ENCODE data around the gene TMEM232. TPM values are rescaled to one million over a fixed set of nuclear protein-coding genes. Genes with fewer than 3 reads are reported as not detected.
A peak's percentile ranks its signal among the peaks of the same experiment; 100 is the strongest.

TMEM232 gene
- polyA plus RNA-seq, 1 donor (not counting 4 experiments of a cell fraction or from before 2014, with no cell fraction given), result 1.00 TPM

DNA sequence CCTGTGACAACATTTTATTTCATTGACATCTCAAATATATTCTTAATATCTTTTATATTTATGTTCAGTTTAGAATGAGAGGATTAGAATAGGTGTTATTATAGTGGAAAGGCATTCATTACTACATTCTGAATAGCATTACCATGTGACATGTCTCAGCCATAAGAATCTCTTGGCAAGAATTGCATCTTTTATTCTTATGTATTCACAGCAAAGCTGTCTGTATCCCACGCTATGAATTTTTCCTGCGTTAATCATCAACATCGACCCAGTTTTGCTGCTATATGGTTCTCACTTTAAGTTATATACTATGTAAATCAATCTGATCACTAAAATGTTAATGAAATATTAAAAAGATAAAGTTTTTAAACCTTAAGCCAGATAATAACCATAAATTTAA, 248.6 kb downstream of the TMEM232 start:
- no peak overlapping the region for H3K4me2 ChIP-seq (ENCODE audit: control insufficient read depth, extremely low read depth, insufficient read depth, low read depth, low read length)
- H3K4me1 ChIP-seq (ENCODE audit: control insufficient read depth, extremely low read depth, insufficient read depth, low read length), result peaks cover 11% of the 10 kb centered on the region
- no peaks in the 10 kb centered on the region for H4K20me1 ChIP-seq (ENCODE audit: control insufficient read depth, extremely low read depth, insufficient read depth, low read length)
- no peaks in the 10 kb centered on the region for H3K9me3 ChIP-seq (ENCODE audit: control insufficient read depth, low read depth, low read length)
- H3K36me3 ChIP-seq (ENCODE audit: control insufficient read depth in 2 of 2, extremely low read depth in 1 of 2, insufficient read depth in 2 of 2, low read length in 2 of 2), result no peaks in the 10 kb centered on the region
- H3K27me3 ChIP-seq (ENCODE audit: control insufficient read depth, extremely low read depth, insufficient read depth, low read length), result no peaks in the 10 kb centered on the region
- H3K9me1 ChIP-seq (ENCODE audit: control insufficient read depth, extremely low read depth, insufficient read depth, low read length), result no peaks in the 10 kb centered on the region
- no peaks in the 10 kb centered on the region for H3K79me2 ChIP-seq (ENCODE audit: control insufficient read depth, insufficient read depth, low read length)
- no peak overlapping the region for H3K4me3 ChIP-seq (ENCODE audit: control insufficient read depth in 2 of 3, extremely low read depth in 1 of 3, insufficient read depth in 2 of 3, low read depth in 1 of 3, low read length in 3 of 3)
- dilution Hi-C loops (cut with MboI; ENCODE audit: extremely low pct_ligation_motif_present, low sequenced_read_pairs), result no loop called here
- no peak overlapping the region for H3K9ac ChIP-seq (ENCODE audit: control insufficient read depth, extremely low read depth, insufficient read depth, low read length)
- no peak overlapping the region for H2AFZ ChIP-seq (ENCODE audit: control insufficient read depth, low read length)
- H3K27ac ChIP-seq (ENCODE audit: control insufficient read depth, insufficient read depth, low read length), result no peak overlapping the region
- FAIRE-seq (peak; percentile 41), DNase-seq (ENCODE audit: low read depth, low spot score) (no peak)
- no peak for TF ChIP-seq EZH2 (IDR thresholded peaks at IDR 0.05; ENCODE audit: low read length)
- TF ChIP-seq, protein P1, sequence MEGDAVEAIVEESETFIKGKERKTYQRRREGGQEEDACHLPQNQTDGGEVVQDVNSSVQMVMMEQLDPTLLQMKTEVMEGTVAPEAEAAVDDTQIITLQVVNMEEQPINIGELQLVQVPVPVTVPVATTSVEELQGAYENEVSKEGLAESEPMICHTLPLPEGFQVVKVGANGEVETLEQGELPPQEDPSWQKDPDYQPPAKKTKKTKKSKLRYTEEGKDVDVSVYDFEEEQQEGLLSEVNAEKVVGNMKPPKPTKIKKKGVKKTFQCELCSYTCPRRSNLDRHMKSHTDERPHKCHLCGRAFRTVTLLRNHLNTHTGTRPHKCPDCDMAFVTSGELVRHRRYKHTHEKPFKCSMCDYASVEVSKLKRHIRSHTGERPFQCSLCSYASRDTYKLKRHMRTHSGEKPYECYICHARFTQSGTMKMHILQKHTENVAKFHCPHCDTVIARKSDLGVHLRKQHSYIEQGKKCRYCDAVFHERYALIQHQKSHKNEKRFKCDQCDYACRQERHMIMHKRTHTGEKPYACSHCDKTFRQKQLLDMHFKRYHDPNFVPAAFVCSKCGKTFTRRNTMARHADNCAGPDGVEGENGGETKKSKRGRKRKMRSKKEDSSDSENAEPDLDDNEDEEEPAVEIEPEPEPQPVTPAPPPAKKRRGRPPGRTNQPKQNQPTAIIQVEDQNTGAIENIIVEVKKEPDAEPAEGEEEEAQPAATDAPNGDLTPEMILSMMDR (optimal IDR thresholded peaks at IDR 0.05 in 1 of 3, IDR thresholded peaks at IDR 0.05 in 1 of 3, conservative IDR thresholded peaks at IDR 0.05 in 1 of 3; ENCODE audit: extremely low read depth in 1 of 3, insufficient read depth in 2 of 3, low read length in 3 of 3), result no peak

GRCh38 chr5:110476164-110476563, 250.3 kb downstream of the TMEM232 start:
- Histone ChIP-seq H3K27ac (ENCODE audit: control insufficient read depth, insufficient read depth, low read length) (no peak overlapping the region), H3K27me3 (ENCODE audit: control insufficient read depth, extremely low read depth, insufficient read depth, low read length) (no peaks in the 10 kb centered on the region), H3K4me3 (ENCODE audit: control insufficient read depth in 2 of 3, extremely low read depth in 1 of 3, insufficient read depth in 2 of 3, low read depth in 1 of 3, low read length in 3 of 3) (no peak overlapping the region), H3K4me2 (ENCODE audit: control insufficient read depth, extremely low read depth, insufficient read depth, low read depth, low read length) (no peak overlapping the region), H3K79me2 (ENCODE audit: control insufficient read depth, insufficient read depth, low read length) (no peaks in the 10 kb centered on the region), H3K9me1 (ENCODE audit: control insufficient read depth, extremely low read depth, insufficient read depth, low read length) (no peaks in the 10 kb centered on the region), H3K4me1 (ENCODE audit: control insufficient read depth, extremely low read depth, insufficient read depth, low read length) (peaks cover 11% of the 10 kb centered on the region), H3K36me3 (ENCODE audit: control insufficient read depth in 2 of 2, extremely low read depth in 1 of 2, insufficient read depth in 2 of 2, low read length in 2 of 2) (no peaks in the 10 kb centered on the region), H3K9ac (ENCODE audit: control insufficient read depth, extremely low read depth, insufficient read depth, low read length) (no peak overlapping the region), H4K20me1 (ENCODE audit: control insufficient read depth, extremely low read depth, insufficient read depth, low read length) (no peaks in the 10 kb centered on the region), H3K9me3 (ENCODE audit: control insufficient read depth, low read depth, low read length) (no peaks in the 10 kb centered on the region), H2AFZ (ENCODE audit: control insufficient read depth, low read length) (no peak overlapping the region)
- no peak for FAIRE-seq
- dilution Hi-C loops (cut with MboI; ENCODE audit: extremely low pct_ligation_motif_present, low sequenced_read_pairs), result no loop called here
- TF ChIP-seq EZH2 (IDR thresholded peaks at IDR 0.05; ENCODE audit: low read length), result no peak
- TF ChIP-seq, protein P1 (optimal IDR thresholded peaks at IDR 0.05 in 1 of 3, IDR thresholded peaks at IDR 0.05 in 1 of 3, conservative IDR thresholded peaks at IDR 0.05 in 1 of 3; ENCODE audit: extremely low read depth in 1 of 3, insufficient read depth in 2 of 3, low read length in 3 of 3), result no peak
- no peak for DNase-seq (ENCODE audit: low read depth, low spot score)

Measured in keratinocyte (primary cell).